GDM1 (cell line): ENCODE results near the gene H6PD.

Experiments
- DNase-seq: peaks from one replicate; lab custom pipeline; 2025; lab: John Stamatoyannopoulos, UW

The H6PD gene

GRCh38 chr1:9204156-9204720 is 30.3 kb upstream of the H6PD start:
- no peak for DNase-seq

GRCh38 chr1:9207086-9207485 is 27.5 kb upstream of the H6PD start:
- no peak for DNase-seq

- no peak for DNase-seq
Observed at GRCh38 chr1:9207715-9208114, 26.9 kb upstream of the H6PD start.

GRCh38 chr1:9211291-9211811 is 23.2 kb upstream of the H6PD start:
- no peak for DNase-seq

GRCh38 chr1:9212735-9213134 is 21.8 kb upstream of the H6PD start:
- DNase-seq = no peak

- DNase-seq = no peak
Observed at GRCh38 chr1:9213956-9214355, 20.6 kb upstream of the H6PD start.

GRCh38 chr1:9218917-9219316 is 15.7 kb upstream of the H6PD start:
- no peak for DNase-seq

- no peak for DNase-seq
Observed at GRCh38 chr1:9222846-9223625, 11.5 kb upstream of the H6PD start.

- DNase-seq = no peak
Observed at GRCh38 chr1:9224664-9225410, 9.7 kb upstream of the H6PD start.

- DNase-seq = no peak
Observed at GRCh38 chr1:9225411-9225785, 9.2 kb upstream of the H6PD start.

GRCh38 chr1:9228609-9229008 is 6.0 kb upstream of the H6PD start:
- no peak for DNase-seq

- DNase-seq = no peak
Observed at GRCh38 chr1:9229549-9229948, 5.0 kb upstream of the H6PD start.

- no peak for DNase-seq
Observed at GRCh38 chr1:9230869-9231533, 3.6 kb upstream of the H6PD start.

- no peak for DNase-seq
Observed at GRCh38 chr1:9231648-9232332, 2.8 kb upstream of the H6PD start.

GRCh38 chr1:9233241-9233941 is 1.2 kb upstream of the H6PD start:
- no peak for DNase-seq

GRCh38 chr1:9233942-9234222 is 692 bp upstream of the H6PD start:
- DNase-seq = no peak

GRCh38 chr1:9235096-9235459 is 504 bp downstream of the H6PD start:
- DNase-seq = no peak

GRCh38 chr1:9235560-9235959 is 986 bp downstream of the H6PD start:
- no peak for DNase-seq

- no peak for DNase-seq
Observed at GRCh38 chr1:9238134-9238533, 3.6 kb downstream of the H6PD start.

GRCh38 chr1:9238550-9238949 is 4.0 kb downstream of the H6PD start:
- DNase-seq = no peak

GRCh38 chr1:9239622-9240401 is 5.2 kb downstream of the H6PD start:
- DNase-seq = peak; percentile 84
